Ishikawa (cell line): Measurements from ENCODE around the gene PHF24.

ENCODE experiments used
- CEBPB ChIP-seq: IDR thresholded peaks from 2 replicates; pipeline ENCODE4 v1.6.1; 2012
- CREB1 ChIP-seq: IDR thresholded peaks from 2 replicates; pipeline ENCODE4 v1.6.1; 2012; ENCODE audit warnings: low read depth
- EGR1 ChIP-seq: IDR thresholded peaks from 2 replicates; pipeline ENCODE4 v1.6.1; 2012
- EP300 ChIP-seq: IDR thresholded peaks from 2 replicates; pipeline ENCODE4 v1.6.1; 2012; ENCODE audit warnings: borderline replicate concordance
- FOXM1 ChIP-seq: IDR thresholded peaks from 2 replicates; pipeline ENCODE4 v1.6.1; 2012; ENCODE audit warnings: low read depth, borderline replicate concordance
- MAX ChIP-seq: IDR thresholded peaks from 2 replicates; pipeline ENCODE4 v1.6.1; 2012
- NFIC ChIP-seq: IDR thresholded peaks from 2 replicates; pipeline ENCODE4 v1.6.1; 2012
- RAD21 ChIP-seq: IDR thresholded peaks from 2 replicates; pipeline ENCODE4 v1.6.1; 2012; ENCODE audit warnings: low read depth
- REST ChIP-seq: IDR thresholded peaks from 2 replicates; pipeline ENCODE4 v1.6.1; 2012; ENCODE audit warnings: low read depth, mild to moderate bottlenecking
- TAF1 ChIP-seq: IDR thresholded peaks from 2 replicates; pipeline ENCODE4 v1.6.1; 2012; ENCODE audit warnings: low read depth, mild to moderate bottlenecking
- TEAD4 ChIP-seq: IDR thresholded peaks from 2 replicates; pipeline ENCODE4 v1.6.1; 2012
- USF1 ChIP-seq: IDR thresholded peaks from 2 replicates; pipeline ENCODE4 v1.6.1; 2012
- YY1 ChIP-seq: IDR thresholded peaks from 2 replicates; pipeline ENCODE4 v1.6.1; 2012; ENCODE audit warnings: low read depth
- ZBTB7A ChIP-seq: IDR thresholded peaks from 2 replicates; pipeline ENCODE4 v1.6.1; 2012; ENCODE audit warnings: low read depth

- TF ChIP-seq YY1 (no peak), EP300 (no peak), MAX (no peak), TEAD4 (no peak), ZBTB7A (no peak), RAD21 (no peak), REST (no peak), FOXM1 (no peak), EGR1 (no peak), TAF1 (no peak), USF1 (no peak), NFIC (no peak), CREB1 (no peak), CEBPB (no peak)
These were observed 13.2 kb downstream of the PHF24 start for GRCh38 chr9:34971146-34971811.
